Body of pancreas (tissue), 4 donors: ENCODE results near the gene C4orf36.

Source experiments
- POLR2A ChIP-seq, 3 donors: fragments of 450-650 bp; IDR thresholded peaks; one replicate each; pipeline ENCODE4 v1.6.1; 2016; ENCODE audit warnings: antibody characterized with exemption in 3 of 3, mild to moderate bottlenecking in 2 of 3
- TF ChIP-seq, protein P1 (sequence below), 7 experiments: fragments of 450-650 bp in 4 of 7; fragments of 200-600 bp in 3 of 7; sonication (generic) in 3 of 7; IDR thresholded peaks; one replicate each; pipeline ENCODE4 v1.5.1; 2016 to 2019; ENCODE audit warnings: antibody characterized with exemption in 7 of 7

DNA sequence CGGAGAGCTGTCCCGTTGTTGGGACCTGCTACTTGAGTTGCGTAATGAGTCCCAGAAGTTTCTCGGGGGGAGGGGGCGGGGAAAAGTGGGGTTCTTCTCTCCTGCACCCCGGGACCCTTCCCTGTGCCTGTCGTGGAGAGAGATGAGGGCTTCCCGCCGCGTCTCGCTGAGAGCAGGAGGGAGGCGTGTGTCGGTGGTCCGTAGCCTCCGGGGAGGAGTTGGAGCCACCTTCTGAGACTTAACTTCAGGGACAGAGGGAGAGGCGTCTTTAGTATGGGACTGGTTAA lies 43.3 kb upstream of the C4orf36 start:
- TF ChIP-seq, protein P1, sequence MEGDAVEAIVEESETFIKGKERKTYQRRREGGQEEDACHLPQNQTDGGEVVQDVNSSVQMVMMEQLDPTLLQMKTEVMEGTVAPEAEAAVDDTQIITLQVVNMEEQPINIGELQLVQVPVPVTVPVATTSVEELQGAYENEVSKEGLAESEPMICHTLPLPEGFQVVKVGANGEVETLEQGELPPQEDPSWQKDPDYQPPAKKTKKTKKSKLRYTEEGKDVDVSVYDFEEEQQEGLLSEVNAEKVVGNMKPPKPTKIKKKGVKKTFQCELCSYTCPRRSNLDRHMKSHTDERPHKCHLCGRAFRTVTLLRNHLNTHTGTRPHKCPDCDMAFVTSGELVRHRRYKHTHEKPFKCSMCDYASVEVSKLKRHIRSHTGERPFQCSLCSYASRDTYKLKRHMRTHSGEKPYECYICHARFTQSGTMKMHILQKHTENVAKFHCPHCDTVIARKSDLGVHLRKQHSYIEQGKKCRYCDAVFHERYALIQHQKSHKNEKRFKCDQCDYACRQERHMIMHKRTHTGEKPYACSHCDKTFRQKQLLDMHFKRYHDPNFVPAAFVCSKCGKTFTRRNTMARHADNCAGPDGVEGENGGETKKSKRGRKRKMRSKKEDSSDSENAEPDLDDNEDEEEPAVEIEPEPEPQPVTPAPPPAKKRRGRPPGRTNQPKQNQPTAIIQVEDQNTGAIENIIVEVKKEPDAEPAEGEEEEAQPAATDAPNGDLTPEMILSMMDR (IDR thresholded peaks at IDR 0.05): no peak
- TF ChIP-seq POLR2A (IDR thresholded peaks at IDR 0.05): no peak
